ENCODE measurements around the gene JUP. TPM values are rescaled to one million over a fixed set of nuclear protein-coding genes. Genes with fewer than 3 reads are reported as not detected.

JUP gene
- total RNA-seq, 1 donor from 2014 or later: 28.5 TPM

GRCh38 chr17:41794540-41794975 is 8.0 kb upstream of the JUP start:
- H3K27me3 Mint-ChIP-seq (ENCODE audit: insufficient read depth, low read depth): peaks cover 13% of the 10 kb centered on the region
- H3K4me1 Mint-ChIP-seq: peaks cover 28% of the 10 kb centered on the region
- H3K9me3 Mint-ChIP-seq: no peaks in the 10 kb centered on the region
- no peak for DNase-seq (ENCODE audit: low spot score)
- Histone ChIP-seq H3K79me2 (ENCODE audit: low read depth) (no peaks in the 10 kb centered on the region), H3K9ac (no peak overlapping the region), H3K4me3 (no peak overlapping the region), H3K36me3 (no peaks in the 10 kb centered on the region), H3K9me3 (ENCODE audit: low read depth) (no peaks in the 10 kb centered on the region), H3F3A (ENCODE audit: low read depth) (peaks cover 18% of the 10 kb centered on the region), H2AFZ (replicated peaks) (no peak overlapping the region), H3K4me2 (peak overlapping the region; percentile 68), H3K4me1 (peaks cover 22% of the 10 kb centered on the region), H4K20me1 (ENCODE audit: low read depth) (no peaks in the 10 kb centered on the region), H3K27me3 (no peaks in the 10 kb centered on the region), H3K27ac (no peak overlapping the region)
- no peaks in the 10 kb centered on the region for H3K36me3 Mint-ChIP-seq
- no peak overlapping the region for H3K27ac Mint-ChIP-seq
- H3K4me3 Mint-ChIP-seq: no peak overlapping the region
- no peak for TF ChIP-seq EZH2 (IDR thresholded peaks at IDR 0.05)
- no peak for TF ChIP-seq EZH2phosphoT487 (IDR thresholded peaks at IDR 0.05)
- no peak for TF ChIP-seq CTCF (IDR thresholded peaks at IDR 0.05)

- Histone ChIP-seq H4K20me1 (ENCODE audit: low read depth) (no peaks in the 10 kb centered on the region), H3K27ac (no peak overlapping the region), H3K27me3 (no peaks in the 10 kb centered on the region), H3K9ac (no peak overlapping the region), H3K4me1 (peaks cover 22% of the 10 kb centered on the region), H3K9me3 (ENCODE audit: low read depth) (no peaks in the 10 kb centered on the region), H3F3A (ENCODE audit: low read depth) (peaks cover 18% of the 10 kb centered on the region), H3K4me2 (peak overlapping the region; percentile 68), H2AFZ (replicated peaks) (peak overlapping the region; percentile 26), H3K4me3 (no peak overlapping the region), H3K79me2 (ENCODE audit: low read depth) (no peaks in the 10 kb centered on the region), H3K36me3 (no peaks in the 10 kb centered on the region)
- no peak for TF ChIP-seq EZH2 (IDR thresholded peaks at IDR 0.05)
- TF ChIP-seq CTCF (IDR thresholded peaks at IDR 0.05): peak; percentile 22
- peaks cover 27% of the 10 kb centered on the region for H3K4me1 Mint-ChIP-seq
- peaks cover 12% of the 10 kb centered on the region for H3K27me3 Mint-ChIP-seq (ENCODE audit: insufficient read depth, low read depth)
- DNase-seq (ENCODE audit: low spot score): peak; percentile 79
- H3K4me3 Mint-ChIP-seq: no peak overlapping the region
- H3K36me3 Mint-ChIP-seq: no peaks in the 10 kb centered on the region
- H3K27ac Mint-ChIP-seq: no peak overlapping the region
- no peaks in the 10 kb centered on the region for H3K9me3 Mint-ChIP-seq
These were observed 7.5 kb upstream of the JUP start for GRCh38 chr17:41793784-41794539.

- no peaks in the 10 kb centered on the region for H3K36me3 ChIP-seq
- no peaks in the 10 kb centered on the region for H3K9me3 ChIP-seq (ENCODE audit: low read depth)
- H3K9ac ChIP-seq: no peak overlapping the region
- peak overlapping the region; percentile 68 for H3K4me2 ChIP-seq
- peaks cover 27% of the 10 kb centered on the region for H3K4me1 Mint-ChIP-seq
- H3K9me3 Mint-ChIP-seq: no peaks in the 10 kb centered on the region
- H3K36me3 Mint-ChIP-seq: no peaks in the 10 kb centered on the region
- no peaks in the 10 kb centered on the region for H3K27me3 ChIP-seq
- H2AFZ ChIP-seq (replicated peaks): peak overlapping the region; percentile 78
- no peaks in the 10 kb centered on the region for H4K20me1 ChIP-seq (ENCODE audit: low read depth)
- no peak for TF ChIP-seq EZH2 (IDR thresholded peaks at IDR 0.05)
- TF ChIP-seq CTCF (IDR thresholded peaks at IDR 0.05): no peak
- TF ChIP-seq EZH2phosphoT487 (IDR thresholded peaks at IDR 0.05): no peak
- peak overlapping the region; percentile 36 for H3K4me3 Mint-ChIP-seq
- H3K79me2 ChIP-seq (ENCODE audit: low read depth): no peaks in the 10 kb centered on the region
- peak overlapping the region; percentile 16 for H3K27ac Mint-ChIP-seq
- peak; percentile 31 for DNase-seq (ENCODE audit: low spot score)
- peaks cover 12% of the 10 kb centered on the region for H3K27me3 Mint-ChIP-seq (ENCODE audit: insufficient read depth, low read depth)
- H3K27ac ChIP-seq: no peak overlapping the region
- no peak overlapping the region for H3K4me3 ChIP-seq
- peaks cover 22% of the 10 kb centered on the region for H3K4me1 ChIP-seq
- peaks cover 18% of the 10 kb centered on the region for H3F3A ChIP-seq (ENCODE audit: low read depth)
These were observed 6.6 kb upstream of the JUP start for GRCh38 chr17:41792845-41793783.
